B cell (primary cell): ENCODE results near the gene SHANK2.

Experiments
- EZH2 ChIP-seq: IDR thresholded peaks from 2 replicates; pipeline ENCODE4 v1.6.1; 2012; ENCODE audit warnings: borderline replicate concordance, low read depth, mild to moderate bottlenecking, moderate library complexity, low read length; ENCODE audit not compliant: insufficient read depth, poor library complexity, severe bottlenecking
- TF ChIP-seq, protein P1 (sequence below): fragments of 200-600 bp; IDR thresholded peaks from one replicate; pipeline ENCODE4 v1.8.0; 2022; ENCODE audit warnings: antibody characterized with exemption, mild to moderate bottlenecking

DNA sequence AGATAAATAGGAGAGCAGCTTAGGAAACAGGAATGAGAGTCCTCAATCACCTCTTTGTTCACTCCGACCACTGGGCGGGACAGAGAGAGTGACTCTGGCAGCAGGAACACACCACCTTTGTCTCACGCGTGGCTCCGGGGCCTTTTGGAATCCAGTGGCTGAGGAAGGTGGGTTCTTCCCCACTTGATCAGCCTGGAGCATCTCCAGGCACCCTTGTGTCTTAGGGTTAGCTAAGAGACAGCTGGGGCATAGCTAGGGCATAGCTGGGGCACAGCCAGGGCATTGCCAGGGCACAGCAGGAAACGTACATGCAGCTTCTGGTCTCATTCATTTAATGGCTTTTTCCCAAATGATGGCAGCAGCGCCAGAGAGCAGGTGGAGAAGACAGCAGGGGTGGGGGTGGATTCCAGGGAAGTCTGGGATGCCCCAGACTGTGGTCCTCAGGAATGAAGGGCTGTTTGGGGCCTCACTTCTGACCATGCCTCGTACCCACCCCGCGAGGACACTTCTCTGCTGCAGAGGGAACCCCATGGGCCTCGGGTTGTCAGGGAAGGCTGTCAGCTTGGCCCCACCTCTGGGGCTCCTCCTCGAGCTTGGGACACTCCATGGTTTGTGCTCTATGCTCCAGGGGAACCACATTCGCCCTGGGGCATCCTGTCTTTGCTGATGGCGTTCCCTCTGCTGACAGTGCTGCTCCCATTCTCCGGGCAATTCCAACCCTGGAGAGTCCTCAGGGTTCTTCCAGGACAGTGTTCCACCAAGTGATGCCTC, 30.4 kb upstream of the SHANK2 start:
- TF ChIP-seq, protein P1, sequence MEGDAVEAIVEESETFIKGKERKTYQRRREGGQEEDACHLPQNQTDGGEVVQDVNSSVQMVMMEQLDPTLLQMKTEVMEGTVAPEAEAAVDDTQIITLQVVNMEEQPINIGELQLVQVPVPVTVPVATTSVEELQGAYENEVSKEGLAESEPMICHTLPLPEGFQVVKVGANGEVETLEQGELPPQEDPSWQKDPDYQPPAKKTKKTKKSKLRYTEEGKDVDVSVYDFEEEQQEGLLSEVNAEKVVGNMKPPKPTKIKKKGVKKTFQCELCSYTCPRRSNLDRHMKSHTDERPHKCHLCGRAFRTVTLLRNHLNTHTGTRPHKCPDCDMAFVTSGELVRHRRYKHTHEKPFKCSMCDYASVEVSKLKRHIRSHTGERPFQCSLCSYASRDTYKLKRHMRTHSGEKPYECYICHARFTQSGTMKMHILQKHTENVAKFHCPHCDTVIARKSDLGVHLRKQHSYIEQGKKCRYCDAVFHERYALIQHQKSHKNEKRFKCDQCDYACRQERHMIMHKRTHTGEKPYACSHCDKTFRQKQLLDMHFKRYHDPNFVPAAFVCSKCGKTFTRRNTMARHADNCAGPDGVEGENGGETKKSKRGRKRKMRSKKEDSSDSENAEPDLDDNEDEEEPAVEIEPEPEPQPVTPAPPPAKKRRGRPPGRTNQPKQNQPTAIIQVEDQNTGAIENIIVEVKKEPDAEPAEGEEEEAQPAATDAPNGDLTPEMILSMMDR: no peak
- no peak for TF ChIP-seq EZH2
